ENCODE data around the gene SARNP.

Gene SARNP

GRCh38 chr12:55742719-55743405, 74.7 kb downstream of the SARNP start, which contains the start of gene GDF11:
Gene GDF11, plus strand, starts transcription at chr12:55743122. Its CDS starts 195 bp downstream, at chr12:55743317.
- peak; percentile 79 for DNase-seq (ENCODE audit: low spot score)

- no peak for DNase-seq (ENCODE audit: low spot score)
Measured at GRCh38 chr12:55741931-55742680, 75.4 kb downstream of the SARNP start.

GRCh38 chr12:55739025-55739378, 78.5 kb downstream of the SARNP start:
- DNase-seq (ENCODE audit: low spot score), result no peak

- peak; percentile 90 for DNase-seq (ENCODE audit: low spot score)
Measured at GRCh38 chr12:55738123-55739024, 79.2 kb downstream of the SARNP start.

GRCh38 chr12:55737581-55738122, 79.9 kb downstream of the SARNP start:
- no peak for DNase-seq (ENCODE audit: low spot score)

- peak; percentile 59 for DNase-seq (ENCODE audit: low spot score)
Measured at GRCh38 chr12:55736780-55737580, 80.5 kb downstream of the SARNP start.

- no peak for DNase-seq (ENCODE audit: low spot score)
Measured at GRCh38 chr12:55736076-55736475, 81.4 kb downstream of the SARNP start.

GRCh38 chr12:55734595-55734994, 82.9 kb downstream of the SARNP start:
- DNase-seq (ENCODE audit: low spot score), result no peak

- DNase-seq (ENCODE audit: low spot score), result no peak
Measured at GRCh38 chr12:55733858-55734257, 83.7 kb downstream of the SARNP start.

GRCh38 chr12:55733021-55733555, 84.4 kb downstream of the SARNP start:
- DNase-seq (ENCODE audit: low spot score), result no peak

GRCh38 chr12:55732288-55732687, 85.2 kb downstream of the SARNP start:
- no peak for DNase-seq (ENCODE audit: low spot score)

- DNase-seq (ENCODE audit: low spot score), result no peak
Measured at GRCh38 chr12:55729819-55730818, 87.4 kb downstream of the SARNP start.

- DNase-seq (ENCODE audit: low spot score), result peak; percentile 60
Measured at GRCh38 chr12:55728939-55729818, 88.3 kb downstream of the SARNP start, which contains the start of gene CD63. Gene CD63, minus strand, starts transcription at chr12:55729009. Its CDS starts 668 bp downstream, at chr12:55728341.

- DNase-seq (ENCODE audit: low spot score), result no peak
Measured at GRCh38 chr12:55728186-55728938, 89.2 kb downstream of the SARNP start.

- no peak for DNase-seq (ENCODE audit: low spot score)
Measured at GRCh38 chr12:55727643-55728185, 89.8 kb downstream of the SARNP start.

- DNase-seq (ENCODE audit: low spot score), result no peak
Measured at GRCh38 chr12:55726971-55727370, 90.6 kb downstream of the SARNP start.

GRCh38 chr12:55725556-55725955, 92.0 kb downstream of the SARNP start:
- no peak for DNase-seq (ENCODE audit: low spot score)

GRCh38 chr12:55724940-55725309, 92.6 kb downstream of the SARNP start:
- no peak for DNase-seq (ENCODE audit: low spot score)

All from CD4-positive, alpha-beta T cell treated with Interleukin-15 for 4 hours (primary cell).